Measurements from ENCODE around the gene HOXC13.
A peak's percentile ranks its signal among the peaks of the same experiment; 100 is the strongest.

Gene HOXC13, protein sequence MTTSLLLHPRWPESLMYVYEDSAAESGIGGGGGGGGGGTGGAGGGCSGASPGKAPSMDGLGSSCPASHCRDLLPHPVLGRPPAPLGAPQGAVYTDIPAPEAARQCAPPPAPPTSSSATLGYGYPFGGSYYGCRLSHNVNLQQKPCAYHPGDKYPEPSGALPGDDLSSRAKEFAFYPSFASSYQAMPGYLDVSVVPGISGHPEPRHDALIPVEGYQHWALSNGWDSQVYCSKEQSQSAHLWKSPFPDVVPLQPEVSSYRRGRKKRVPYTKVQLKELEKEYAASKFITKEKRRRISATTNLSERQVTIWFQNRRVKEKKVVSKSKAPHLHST

GRCh38 chr12:53938326-53939140, at the start of gene HOXC13:
HOXC13 (plus strand) TSS chr12:53938831; CDS start chr12:53938907, 76 bp downstream.
- DNase-seq, result peak; percentile 59

GRCh38 chr12:53890081-53890480, 48.5 kb upstream of the HOXC13 start:
- no peak for DNase-seq

DNA sequence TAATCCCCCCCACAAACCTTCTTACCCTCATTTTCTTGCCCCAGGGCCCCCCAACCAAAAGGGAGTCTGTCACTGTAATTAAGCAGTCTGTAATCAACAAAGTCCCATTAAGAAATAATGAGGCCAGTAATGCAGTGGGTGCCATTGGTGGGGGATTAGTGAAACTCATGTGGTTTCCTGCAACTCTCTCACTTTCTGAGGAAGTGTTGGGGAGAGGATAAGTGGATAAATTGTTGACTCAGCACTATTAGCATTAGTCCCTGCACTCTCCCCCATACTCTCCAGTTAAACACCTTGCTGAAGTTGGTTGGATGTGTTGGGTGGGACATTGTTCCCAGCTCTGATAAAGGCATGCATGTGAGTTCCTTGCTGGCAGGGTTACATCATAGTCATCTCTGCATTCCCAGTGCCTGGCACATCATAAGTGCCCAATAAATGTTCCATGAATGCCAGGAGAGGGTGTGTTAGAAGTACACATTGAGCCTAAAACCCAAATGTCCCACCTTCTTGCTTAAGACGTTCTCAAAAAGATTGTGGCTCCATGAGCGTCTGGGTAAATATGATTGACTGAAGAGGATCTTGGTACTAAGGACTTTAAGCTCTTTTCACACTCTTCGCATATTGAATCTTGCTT, 45.8 kb upstream of the HOXC13 start:
- DNase-seq, result no peak

- DNase-seq, result no peak
Observed at GRCh38 chr12:53899230-53899629, 39.4 kb upstream of the HOXC13 start.

DNA sequence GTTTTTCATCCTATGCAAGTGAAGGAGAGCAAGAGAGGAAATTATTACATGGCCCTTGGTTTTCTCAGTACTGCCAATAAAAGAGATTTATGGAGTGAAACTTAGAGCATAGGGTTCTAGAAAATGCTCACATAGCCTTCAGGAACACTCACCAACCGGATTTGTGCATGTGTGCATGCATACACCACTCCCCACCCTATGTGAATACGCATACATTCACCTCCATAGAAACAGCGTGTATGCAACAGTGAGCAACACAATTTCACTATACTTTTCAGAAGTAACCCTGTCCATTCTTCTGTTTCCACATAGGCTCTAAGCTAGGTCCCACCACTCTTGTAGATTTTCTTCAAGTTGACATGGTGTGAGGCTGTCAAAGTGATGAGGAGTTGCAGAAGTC, 31.5 kb upstream of the HOXC13 start:
- no peak for DNase-seq

DNA sequence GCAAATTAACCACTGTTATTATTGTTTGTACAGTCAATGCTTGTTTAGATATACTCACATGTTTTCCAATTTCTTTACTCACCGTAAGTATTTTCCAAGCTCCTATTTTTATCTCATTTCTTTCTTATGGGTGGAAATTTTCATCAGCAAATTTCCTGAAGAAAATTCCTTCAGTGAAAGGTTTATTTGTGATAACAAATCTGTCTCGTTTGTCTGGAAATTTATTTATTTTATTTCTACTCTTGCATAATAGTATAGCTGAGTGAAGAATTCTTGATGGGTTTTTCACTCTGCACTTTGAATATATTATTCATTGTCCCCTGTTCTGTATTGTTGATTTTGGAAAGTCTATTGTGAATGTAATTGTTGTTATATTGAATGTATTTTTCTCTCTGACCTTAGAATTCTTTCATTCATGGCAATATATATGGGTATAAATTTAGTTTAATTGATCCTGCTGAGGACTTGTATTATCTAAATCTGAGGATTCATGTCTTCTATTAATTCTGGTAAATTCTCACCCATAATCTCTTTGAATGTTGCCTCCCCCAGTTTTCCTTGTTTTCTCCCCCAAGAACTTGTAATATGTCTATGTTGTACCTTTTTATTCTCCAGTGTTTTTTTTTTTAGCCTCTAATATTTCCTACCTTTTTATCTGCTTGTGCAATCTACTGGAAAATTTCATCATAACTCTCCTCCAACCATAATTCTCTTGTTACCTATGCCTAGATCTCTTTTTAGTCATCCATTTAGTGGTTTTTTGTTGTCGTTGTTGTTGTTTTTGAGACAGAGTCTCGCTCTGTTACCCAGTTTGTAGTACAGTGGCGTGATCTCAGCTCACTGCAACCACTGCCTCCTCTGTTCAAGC, 21.6 kb upstream of the HOXC13 start:
- no peak for DNase-seq

- DNase-seq, result no peak
Observed at GRCh38 chr12:53924521-53925405, 13.9 kb upstream of the HOXC13 start.

DNA sequence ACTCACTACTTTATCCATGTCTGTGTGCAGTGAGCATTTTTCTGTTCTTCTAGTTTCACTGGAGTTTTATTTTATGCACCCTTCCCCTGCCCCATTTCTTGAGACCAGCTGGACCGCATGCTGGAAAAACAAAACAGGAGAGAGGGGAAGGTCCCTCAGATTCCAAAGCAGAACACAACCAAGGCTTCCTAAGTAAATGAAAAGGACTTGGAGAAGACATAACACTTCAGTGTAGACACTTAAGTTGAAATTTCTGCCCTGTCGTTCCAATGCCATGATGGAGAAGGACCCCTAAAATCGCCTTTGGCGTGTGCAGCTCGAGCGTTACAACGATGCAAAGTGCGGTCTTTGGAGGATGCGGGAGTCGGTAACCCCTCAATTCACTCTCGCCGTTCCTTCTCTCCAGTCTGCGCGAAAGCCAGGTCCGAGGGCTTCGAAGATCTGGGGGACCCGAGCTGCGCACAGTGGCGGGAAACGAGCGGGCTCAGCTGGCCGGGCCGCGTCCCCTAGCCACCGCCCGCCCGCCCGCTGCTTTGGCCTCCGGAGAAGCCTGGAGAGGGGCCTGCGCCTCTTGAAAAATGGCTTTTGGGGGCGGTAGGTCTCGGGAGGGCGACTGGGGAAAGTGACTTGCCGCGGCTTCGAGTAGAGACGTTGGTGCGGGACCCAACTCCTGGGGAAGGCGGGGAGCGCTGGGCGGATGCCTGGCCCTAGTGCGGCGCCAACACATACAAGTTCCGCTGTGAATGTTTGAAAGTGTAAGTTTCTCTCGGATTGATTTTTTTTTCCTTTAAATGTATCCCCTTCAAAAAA, 11.2 kb upstream of the HOXC13 start:
- DNase-seq, result no peak

DNA sequence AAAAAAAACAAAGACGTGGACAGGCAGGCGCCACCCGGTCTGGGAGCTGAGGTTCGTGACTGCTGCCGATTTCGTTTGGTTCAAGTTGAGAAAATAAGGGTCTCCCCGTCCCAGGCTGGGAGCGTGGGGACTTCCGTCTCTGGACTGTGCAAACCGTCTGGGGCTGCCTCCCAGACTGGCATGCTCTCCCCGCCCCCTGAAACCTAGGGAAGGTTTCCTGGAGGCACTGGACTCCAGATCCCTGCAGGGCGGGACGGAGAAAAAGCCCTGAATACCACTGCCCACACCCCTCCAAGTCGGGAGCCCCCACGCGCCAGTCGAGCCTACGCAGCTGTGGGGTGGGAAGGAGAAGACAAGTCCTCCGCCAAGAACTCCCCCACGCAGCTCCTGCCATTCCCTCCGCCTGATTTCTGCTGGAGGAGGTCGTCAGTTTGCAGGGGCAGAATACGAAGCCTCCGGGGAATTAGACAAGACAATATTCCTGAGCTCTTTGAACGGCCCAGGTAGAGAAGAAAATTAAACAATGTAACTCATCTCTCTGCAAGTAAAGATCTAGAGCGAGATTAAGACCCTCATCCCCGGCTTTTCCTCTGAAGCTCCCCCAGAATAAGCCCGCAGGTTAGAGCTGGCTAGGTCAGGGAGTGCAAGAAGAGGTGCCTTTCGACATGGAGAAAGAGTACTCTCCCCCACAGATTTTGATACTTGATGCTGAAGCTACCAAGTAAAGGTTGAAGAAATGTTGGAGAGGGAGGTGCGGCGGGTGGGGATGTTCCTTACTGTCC, 10.4 kb upstream of the HOXC13 start:
- DNase-seq, result no peak

DNA sequence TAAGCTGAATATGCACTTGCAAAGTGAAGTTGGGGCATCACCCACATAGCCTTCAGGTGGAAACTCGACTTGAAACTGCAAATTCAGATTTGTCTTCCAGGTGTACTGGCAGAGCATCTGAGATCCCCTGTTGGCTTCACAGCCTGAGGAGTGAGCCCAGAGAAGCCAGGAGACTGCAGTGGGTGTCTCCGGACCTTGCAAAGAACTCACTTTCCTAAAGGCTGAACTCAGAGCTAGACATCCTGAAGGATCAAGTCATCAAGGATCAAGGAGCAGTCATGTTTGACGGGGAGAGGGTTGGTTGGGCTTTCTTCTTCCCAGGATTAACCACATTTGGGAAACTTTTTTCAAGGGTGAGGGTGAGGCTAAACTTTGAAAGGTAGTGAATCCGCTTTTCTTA, 9.1 kb upstream of the HOXC13 start:
- DNase-seq, result no peak

GRCh38 chr12:53930591-53931255, 7.9 kb upstream of the HOXC13 start:
- no peak for DNase-seq

GRCh38 chr12:53931844-53932581, 6.6 kb upstream of the HOXC13 start:
- no peak for DNase-seq

GRCh38 chr12:53932915-53933314, 5.7 kb upstream of the HOXC13 start:
- DNase-seq, result no peak

- no peak for DNase-seq
Observed at GRCh38 chr12:53935383-53936341, 3.0 kb upstream of the HOXC13 start.

DNA sequence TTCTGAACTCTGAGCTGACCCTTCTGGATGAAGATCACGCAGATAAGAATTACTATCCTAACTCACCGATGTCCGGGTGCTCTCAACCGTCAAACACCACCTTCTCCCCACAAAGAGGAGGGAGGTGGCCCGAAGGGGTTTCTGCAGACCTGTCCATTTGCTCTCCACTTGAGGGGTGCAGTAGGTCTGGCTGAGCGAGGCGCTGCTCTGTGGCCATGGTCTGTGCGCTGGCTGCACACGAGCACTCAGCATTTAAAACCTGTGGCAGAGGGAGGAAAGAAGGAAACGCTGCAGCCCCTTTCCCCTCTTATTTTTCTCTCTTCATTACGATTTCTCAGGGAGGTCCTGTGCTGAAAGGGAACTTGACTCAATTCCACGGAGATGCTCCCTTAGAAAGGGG, 1.5 kb upstream of the HOXC13 start:
- no peak for DNase-seq

- no peak for DNase-seq
Observed at GRCh38 chr12:53937596-53938325, 870 bp upstream of the HOXC13 start.
